ENCODE results near the gene SPIRE1. TPM values are rescaled to one million over a fixed set of nuclear protein-coding genes. Genes with fewer than 3 reads are reported as not detected.

Gene SPIRE1
- total RNA-seq, 6 experiments from 2014 or later, result 22.2 to 33.7 (median 28.2) TPM

GRCh38 chr18:12430137-12430990, 227.5 kb downstream of the SPIRE1 start:
- Mint-ChIP-seq H3K27ac (no peak overlapping the region), H3K4me1 (ENCODE audit: low read depth) (no peaks in the 10 kb centered on the region), H3K4me3 (no peak overlapping the region), H3K36me3 (ENCODE audit: low read depth) (peaks cover 16% of the 10 kb centered on the region), H3K9me3 (no peaks in the 10 kb centered on the region), H3K27me3 (ENCODE audit: insufficient read depth) (no peaks in the 10 kb centered on the region)
- no peak for TF ChIP-seq CTCF (IDR thresholded peaks at IDR 0.05)
- no peak for DNase-seq

GRCh38 chr18:12429556-12429955, 228.4 kb downstream of the SPIRE1 start:
- no peaks in the 10 kb centered on the region for H3K27me3 Mint-ChIP-seq (ENCODE audit: insufficient read depth)
- no peak for DNase-seq
- H3K27ac Mint-ChIP-seq, result no peak overlapping the region
- no peak for TF ChIP-seq CTCF (IDR thresholded peaks at IDR 0.05)
- H3K4me3 Mint-ChIP-seq, result no peak overlapping the region
- peaks cover 13% of the 10 kb centered on the region for H3K36me3 Mint-ChIP-seq (ENCODE audit: low read depth)
- H3K4me1 Mint-ChIP-seq (ENCODE audit: low read depth), result no peaks in the 10 kb centered on the region
- no peaks in the 10 kb centered on the region for H3K9me3 Mint-ChIP-seq

GRCh38 chr18:12428923-12429322, 229.0 kb downstream of the SPIRE1 start:
- TF ChIP-seq CTCF (IDR thresholded peaks at IDR 0.05), result no peak
- H3K4me1 Mint-ChIP-seq (ENCODE audit: low read depth), result no peaks in the 10 kb centered on the region
- no peak overlapping the region for H3K4me3 Mint-ChIP-seq
- H3K36me3 Mint-ChIP-seq (ENCODE audit: low read depth), result peaks cover 8% of the 10 kb centered on the region
- H3K27ac Mint-ChIP-seq, result no peak overlapping the region
- H3K27me3 Mint-ChIP-seq (ENCODE audit: insufficient read depth), result no peaks in the 10 kb centered on the region
- DNase-seq, result no peak
- H3K9me3 Mint-ChIP-seq, result no peaks in the 10 kb centered on the region

- Mint-ChIP-seq H3K36me3 (ENCODE audit: low read depth) (no peaks in the 10 kb centered on the region), H3K4me1 (ENCODE audit: low read depth) (no peaks in the 10 kb centered on the region)
- TF ChIP-seq CTCF (IDR thresholded peaks at IDR 0.05), result no peak
Measured at GRCh38 chr18:12426924-12427323, 231.0 kb downstream of the SPIRE1 start.

GRCh38 chr18:12424252-12424651, 233.7 kb downstream of the SPIRE1 start:
- H3K9me3 Mint-ChIP-seq, result no peaks in the 10 kb centered on the region
- no peak for DNase-seq
- H3K27me3 Mint-ChIP-seq (ENCODE audit: insufficient read depth), result no peaks in the 10 kb centered on the region
- no peak for TF ChIP-seq CTCF (IDR thresholded peaks at IDR 0.05)
- H3K36me3 Mint-ChIP-seq (ENCODE audit: low read depth), result no peaks in the 10 kb centered on the region
- no peak overlapping the region for H3K4me3 Mint-ChIP-seq
- no peak overlapping the region for H3K27ac Mint-ChIP-seq
- H3K4me1 Mint-ChIP-seq (ENCODE audit: low read depth), result peaks cover 7% of the 10 kb centered on the region

More at GRCh38 chr18:12426924-12427323, 231.0 kb downstream of the SPIRE1 start:
- Mint-ChIP-seq H3K9me3 (no peaks in the 10 kb centered on the region), H3K27me3 (ENCODE audit: insufficient read depth) (no peaks in the 10 kb centered on the region), H3K4me3 (no peak overlapping the region), H3K27ac (no peak overlapping the region)
- no peak for DNase-seq
